SK-MEL-5 (cell line): Measurements from ENCODE around the gene CFAP299. TPM values are rescaled to one million over a fixed set of nuclear protein-coding genes. Genes with fewer than 3 reads are reported as not detected.
A peak's percentile ranks its signal among the peaks of the same experiment; 100 is the strongest.
"Not testable (repeated sequence)": the region's sequence is repeated elsewhere in the genome, so short reads cannot be mapped to it uniquely, and the experiment has no call there.

Experiments used
- DNase-seq: peaks from one replicate; pipeline ENCODE4 v3.0.0-alpha.2; 2016; ENCODE audit warnings: low read depth, low spot score
- in situ Hi-C: cut with HindIII; loops from 2 replicates; pipeline ENCODE4 v1.10.0; 2016; ENCODE audit warnings: low sequenced_read_pairs, high pct_unique_total_duplicates, low pct_unique_long_range_greater_than_20kb
- total RNA-seq: library from RNA; depleted of rRNA; stranded (reverse); fragments of >200 nt; shearing (Covaris generic); gene quantifications from 2 replicates; pipeline ENCODE4 v1.2.3, GENCODE V29; 2014

CFAP299 gene
- total RNA-seq, 1 experiment from 2014 or later = not detected

DNA sequence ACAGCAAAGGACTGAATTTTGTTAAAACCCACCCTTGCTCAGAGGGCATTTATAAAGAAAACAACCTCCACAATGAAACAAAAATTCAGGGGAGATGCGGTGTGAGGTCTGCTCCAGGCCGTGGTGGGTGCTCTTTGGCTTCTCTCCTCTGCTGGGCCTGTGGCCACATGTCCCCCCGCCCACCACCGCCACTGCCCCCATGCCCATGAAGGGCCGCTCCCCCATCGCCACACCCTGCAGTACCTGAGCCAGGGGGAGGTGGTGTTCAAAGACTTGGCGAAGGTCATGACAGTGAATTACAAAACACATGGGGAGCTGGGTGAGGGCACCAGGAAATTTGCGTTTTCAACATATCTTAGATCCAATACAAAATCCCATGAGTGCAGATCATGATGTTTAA, 14.2 kb upstream of the CFAP299 start:
- no peak for DNase-seq
- in situ Hi-C loops = no loop called here

DNA sequence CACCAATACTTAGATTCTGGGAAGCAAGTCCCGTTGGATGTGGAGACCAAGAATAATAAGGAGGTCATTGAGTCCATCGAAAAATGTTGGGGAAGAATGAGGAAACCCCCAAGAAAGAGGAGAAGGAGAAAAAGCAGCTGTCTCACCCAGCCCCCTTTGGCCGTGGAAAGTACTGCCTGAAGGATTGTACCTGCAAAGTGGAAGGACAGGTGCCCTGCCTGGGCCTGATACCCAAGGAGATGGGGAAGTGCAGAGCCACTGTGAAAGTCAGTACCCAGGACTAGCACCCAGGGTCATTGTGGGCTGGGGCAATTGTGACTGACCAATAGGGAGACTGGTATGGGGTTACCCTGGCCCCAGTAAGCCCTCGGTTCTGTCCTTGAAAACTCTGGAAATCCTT, 13.8 kb upstream of the CFAP299 start:
- DNase-seq = no peak
- in situ Hi-C loops = no loop called here

DNA sequence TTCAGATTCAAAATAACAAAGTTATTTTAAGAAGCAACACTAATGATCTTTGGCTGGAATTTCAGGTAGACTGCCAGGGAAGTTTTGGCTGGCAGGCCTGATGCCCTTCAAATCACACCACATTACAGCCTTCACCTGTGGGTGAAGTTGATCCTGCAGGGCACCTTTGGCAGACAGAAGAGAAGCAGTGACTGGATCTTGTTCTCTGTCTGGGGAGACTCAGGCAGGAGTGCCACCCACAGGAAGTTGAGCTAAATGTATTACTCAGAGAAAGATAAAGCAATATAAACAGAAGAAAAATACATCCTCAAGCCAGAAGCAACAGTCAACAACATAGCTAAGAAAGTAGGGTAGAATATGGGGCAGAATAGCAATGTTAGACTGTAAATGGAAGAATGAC, 12.8 kb upstream of the CFAP299 start:
- DNase-seq = peak; percentile 3
- in situ Hi-C loops = no loop called here

DNA sequence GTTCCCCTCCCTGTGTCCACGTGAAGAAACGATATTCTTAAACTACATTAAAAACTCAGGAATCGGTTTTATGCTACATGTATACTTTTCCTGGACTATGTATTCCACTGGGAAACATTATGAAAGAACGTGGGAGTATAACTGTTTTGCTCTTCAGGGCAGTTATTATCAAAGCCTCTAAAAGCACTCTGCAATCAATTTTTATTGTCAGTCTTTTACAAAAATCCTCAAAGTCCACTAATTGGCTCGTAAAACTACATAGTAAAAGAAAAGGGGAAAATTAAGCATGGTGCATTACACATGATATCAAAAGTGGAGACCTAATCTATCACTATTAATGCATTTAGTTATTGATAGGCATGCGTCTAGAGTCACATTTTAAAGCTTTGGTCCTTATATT, 11.4 kb upstream of the CFAP299 start:
- in situ Hi-C loops = no loop called here
- no peak for DNase-seq

DNA sequence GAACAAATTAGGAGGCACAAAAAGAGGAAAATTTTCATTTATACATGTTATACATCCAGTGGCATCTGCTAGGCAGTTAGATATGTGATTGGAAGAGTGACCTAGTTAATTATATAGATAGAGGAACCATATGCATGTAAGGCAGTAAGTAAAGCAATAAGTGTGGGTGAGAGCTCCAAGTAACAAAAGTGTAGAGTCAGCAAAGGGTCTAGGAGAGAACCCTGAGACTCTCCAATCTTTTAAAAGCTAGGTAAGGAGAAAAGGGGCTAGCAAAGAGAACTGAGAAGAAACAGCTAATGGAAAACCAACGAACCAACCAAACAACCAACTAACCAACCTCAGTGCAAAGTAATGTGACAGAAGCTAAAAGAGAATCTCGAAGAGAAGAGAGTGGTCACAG, 3.8 kb upstream of the CFAP299 start:
- in situ Hi-C loops = no loop called here
- DNase-seq = no peak

DNA sequence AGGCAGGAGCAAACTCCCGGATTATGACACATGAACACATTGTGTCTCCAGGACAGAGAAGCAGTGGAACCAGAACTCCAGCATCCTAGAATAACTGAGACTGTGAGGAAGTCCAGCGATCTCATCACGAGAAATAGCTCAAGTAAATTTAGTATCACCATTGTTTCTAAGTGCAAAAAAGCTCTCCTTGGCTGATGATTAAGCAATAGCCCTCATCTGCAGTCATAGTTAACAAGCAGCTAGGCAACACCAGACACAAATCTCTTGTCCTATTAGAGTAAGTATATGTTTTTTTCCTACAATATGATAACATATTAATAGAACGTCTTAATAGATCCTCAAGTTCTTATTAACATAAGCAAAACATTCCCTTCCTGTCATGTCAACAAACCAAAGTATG, 2.4 kb upstream of the CFAP299 start:
- in situ Hi-C loops = no loop called here

DNA sequence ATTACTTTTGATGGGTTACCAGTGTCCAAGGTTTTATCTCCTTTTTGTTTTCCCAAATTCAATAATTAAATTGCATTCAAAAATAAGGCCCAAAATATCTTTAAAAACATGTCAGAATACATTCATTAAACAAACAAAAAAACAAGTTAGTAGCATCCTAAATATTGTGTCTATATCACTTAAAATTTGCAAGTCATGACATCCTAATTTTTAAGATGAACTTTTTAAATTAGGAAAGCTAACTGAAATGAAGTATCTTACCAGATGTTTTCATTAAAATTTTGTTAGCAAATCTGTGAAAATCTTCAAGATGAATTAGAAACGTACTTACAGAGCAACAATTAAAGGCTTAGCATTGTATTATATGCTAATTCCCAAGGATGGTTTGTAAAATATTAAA, 962 bp upstream of the CFAP299 start:
- no peak for DNase-seq
- in situ Hi-C loops = no loop called here

More for the DNA sequence above, 2.4 kb upstream of the CFAP299 start:
- no peak for DNase-seq

DNA sequence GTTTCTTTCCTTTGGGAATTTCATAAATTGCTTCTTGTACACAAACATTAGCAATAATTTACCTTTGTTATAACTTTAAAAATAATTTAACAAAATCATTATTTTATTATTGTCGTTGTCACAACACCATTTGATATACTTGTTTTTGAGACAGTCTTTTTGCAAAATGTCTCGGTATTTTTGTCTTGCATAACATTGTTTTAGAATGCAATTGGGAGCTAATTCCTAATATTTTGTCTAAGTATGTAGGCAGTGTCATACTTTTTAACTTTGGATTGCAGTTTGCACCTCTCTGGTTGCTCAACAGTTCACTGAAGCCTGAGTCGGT, 340 bp upstream of the CFAP299 start:
- in situ Hi-C loops = no loop called here
- no peak for DNase-seq

DNA sequence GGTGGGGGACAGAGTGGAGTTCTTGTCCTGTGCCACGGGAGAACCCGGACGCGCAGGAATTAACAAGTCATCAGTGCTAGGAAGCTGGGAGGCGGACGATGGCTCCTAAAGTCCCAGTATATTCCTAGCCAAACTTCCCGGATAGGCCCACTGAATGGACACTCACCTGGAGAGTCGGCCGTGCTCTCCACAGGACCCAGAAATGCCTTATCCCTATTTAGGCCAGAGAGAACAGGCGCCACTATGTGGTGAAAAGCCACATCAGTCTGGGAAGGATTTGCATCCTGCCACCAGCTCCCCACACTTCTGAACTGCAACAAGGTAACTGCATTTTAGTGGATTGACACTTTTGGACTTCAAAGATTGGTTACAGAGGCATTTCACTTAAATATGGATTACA, 1.1 kb downstream of the CFAP299 start:
- in situ Hi-C loops = no loop called here
- peak; percentile 2 for DNase-seq

DNA sequence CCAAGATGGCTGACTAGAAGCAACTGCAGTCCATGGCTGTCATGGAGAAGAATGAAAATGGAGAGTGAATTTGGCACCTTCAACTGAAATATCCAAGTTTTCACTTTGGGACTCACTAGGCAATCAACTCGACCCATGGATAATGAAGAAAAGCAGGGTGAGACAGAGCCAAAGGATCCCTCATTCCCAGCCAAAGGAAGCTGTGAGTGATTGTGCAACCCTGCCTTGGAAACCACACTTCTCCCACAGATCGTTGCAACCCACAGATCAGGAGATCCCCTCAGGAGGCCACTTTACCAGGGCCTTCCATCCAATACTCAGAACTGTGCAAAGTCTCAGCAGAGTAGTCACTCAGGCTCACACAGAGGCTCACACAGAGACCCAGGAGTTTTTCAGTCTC, 4.5 kb downstream of the CFAP299 start:
- in situ Hi-C loops = no loop called here
- DNase-seq = no peak

DNA sequence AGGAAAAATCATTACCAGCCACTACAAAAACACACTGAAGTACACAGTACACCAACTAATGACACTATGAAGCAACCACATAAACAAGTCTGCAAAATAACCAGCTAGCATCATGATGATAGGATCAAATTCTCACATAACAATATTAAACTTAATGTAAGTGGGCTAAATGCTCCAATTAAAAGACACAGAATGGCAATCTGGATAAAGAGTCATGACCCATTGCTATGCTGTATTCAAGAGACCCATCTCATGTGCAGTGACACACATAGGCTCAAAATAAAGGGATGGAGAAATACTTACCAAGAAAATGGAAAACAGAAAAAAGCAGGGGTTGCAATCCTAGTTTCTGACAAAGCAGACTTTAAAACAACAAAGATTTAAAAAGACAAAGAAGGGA, 7.2 kb downstream of the CFAP299 start:
- DNase-seq, in situ Hi-C loops: not testable (repeated sequence)

DNA sequence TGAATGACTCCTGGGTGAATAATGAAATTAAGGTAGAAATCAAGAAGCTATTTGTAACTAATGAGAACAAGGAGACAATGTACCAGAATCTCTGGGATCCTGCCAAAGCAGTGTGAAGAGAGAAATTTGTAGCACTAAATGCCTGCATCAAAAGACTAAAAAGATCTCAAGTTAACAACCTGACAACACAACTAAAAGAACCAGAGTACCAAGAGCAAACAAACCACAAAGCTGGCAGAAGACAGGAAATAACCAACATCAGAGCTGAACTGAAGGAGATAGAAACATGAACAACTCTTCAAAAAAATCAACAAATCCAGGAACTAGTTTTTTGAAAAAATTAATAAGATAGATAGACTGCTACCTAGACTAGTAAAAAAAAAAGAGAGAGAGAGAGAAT, 8.4 kb downstream of the CFAP299 start:
- in situ Hi-C loops = no loop called here
- DNase-seq = no peak

DNA sequence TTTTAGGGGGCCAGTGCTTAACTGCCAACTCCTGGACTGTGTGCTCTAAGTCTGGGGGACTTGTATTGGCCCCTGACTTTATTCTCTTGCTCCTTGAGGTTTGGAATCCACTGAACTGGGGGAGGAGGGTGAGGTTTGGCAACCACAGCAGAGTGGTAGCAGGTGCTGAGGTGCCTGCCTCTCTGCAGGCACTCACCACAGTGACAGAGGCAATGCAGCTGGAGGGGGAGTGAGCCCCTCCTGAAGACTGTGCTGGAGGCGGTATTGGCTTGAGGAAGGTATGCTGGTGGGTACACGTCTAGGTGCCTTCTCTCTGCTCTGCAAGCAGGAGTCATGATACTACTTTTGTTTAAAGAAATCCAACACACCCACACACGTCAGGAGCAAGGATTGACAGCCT, 24.6 kb downstream of the CFAP299 start:
- in situ Hi-C loops = no loop called here
- no peak for DNase-seq

DNA sequence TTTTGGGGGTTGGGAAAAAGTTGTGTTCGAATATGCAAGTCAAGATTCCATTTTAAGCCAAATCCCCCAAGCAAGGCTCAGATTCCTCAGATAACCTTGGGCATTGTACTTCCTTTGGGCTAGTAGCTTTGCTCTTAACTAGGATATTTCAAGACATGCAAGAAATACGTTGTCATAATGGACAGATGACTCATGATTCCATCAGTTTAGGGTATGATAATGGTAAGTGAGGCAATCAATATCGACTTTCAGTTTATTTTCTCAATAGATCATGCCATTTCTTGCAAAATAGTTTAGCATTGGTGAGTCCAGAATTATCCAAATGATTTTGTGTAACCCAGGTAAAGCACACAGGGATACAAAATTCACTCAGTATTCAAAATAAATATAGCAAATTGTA, 25.4 kb downstream of the CFAP299 start:
- in situ Hi-C loops = no loop called here
- DNase-seq = no peak

DNA sequence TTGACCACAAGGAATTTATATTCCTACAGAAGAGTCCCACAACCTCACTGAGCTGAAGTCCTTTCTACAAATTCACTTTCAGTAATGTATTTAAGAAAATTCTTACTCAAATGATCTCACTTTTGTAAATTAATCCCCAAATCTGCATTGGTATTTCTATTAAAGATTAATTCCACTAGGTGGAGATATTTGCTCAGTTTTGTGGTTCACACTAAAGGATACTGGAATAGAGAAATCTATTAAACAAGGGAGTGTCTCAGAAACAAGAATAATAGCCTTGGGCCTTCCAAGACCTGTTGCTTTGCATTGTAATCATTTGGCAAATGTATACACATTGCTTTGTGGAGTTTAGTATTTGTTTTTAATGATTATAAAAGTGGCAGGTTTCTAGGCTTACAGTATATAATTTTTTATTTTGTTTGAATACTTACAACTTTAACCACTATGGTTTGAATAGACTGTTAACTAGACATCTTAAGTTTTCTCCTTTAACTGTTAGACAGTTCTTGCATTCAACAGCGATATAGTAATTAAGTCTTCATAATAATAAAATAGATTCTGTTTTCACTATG, 25.9 kb downstream of the CFAP299 start:
- in situ Hi-C loops = no loop called here
- peak; percentile 42 for DNase-seq

DNA sequence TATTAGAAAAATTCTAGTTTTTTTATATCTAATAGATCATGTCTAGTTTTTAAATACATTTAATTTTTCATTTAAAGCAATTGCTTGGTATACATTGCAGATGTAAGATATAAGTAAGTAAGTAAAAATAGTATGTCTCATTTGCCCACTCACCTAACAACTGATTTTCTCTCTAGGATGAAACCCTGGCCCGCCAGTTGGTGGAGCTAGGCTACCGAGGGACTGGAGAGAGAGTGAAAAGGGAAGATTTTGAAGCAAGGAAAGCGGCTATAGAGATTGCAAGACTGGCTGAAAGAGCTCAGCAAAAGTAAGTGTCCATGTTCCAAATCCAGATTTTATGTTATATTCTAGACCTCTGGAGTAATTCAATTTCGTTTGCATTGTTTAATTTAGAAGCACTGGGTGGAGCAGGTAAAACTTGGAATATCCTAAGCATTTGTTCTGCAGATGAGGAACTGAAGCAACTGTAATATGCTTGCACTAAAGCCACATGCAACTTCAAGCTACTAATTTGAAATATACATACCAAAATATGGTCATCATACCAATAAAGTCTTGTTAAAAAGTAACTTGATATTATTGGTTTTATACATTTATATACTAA, 27.1 kb downstream of the CFAP299 start:
- in situ Hi-C loops = no loop called here
- peak; percentile 50 for DNase-seq

DNA sequence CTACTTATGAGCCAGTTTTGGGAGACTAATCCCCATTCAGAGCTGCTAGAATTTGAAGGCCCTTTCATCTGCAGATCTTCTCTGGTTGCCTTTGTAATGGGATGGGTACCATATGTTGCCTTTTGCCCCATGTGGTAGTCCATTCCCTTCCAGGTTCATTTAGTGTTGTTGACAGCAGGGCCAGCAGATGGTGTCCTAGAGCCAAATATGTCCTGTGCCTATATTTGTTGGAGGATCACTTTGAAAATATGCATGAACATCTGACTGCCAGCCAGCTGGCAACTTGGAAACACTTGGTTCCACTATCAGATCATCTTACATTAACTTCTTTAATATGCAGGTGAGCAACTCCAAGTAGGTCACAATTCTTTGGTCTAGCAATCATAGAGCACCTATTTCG, 30.4 kb downstream of the CFAP299 start:
- peak; percentile 67 for DNase-seq
- in situ Hi-C loops = no loop called here

DNA sequence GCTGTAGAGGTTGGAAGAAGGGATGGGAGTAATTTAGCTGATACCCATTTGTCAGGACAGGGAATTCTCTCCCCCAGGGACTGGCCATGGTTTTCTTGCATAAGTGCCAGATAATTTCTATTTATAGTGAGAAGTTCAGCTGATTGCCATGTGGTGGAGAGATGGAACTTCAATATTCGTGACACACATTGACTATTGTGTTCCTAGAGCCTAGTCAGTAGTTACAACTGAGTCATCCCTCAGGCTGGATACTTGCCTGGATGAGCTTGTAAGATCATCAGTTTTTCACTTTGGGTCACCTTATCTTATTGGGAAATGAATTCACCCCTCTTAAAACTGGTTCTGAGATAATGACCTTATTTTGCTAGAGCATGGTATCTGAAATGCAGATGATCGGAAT, 32.2 kb downstream of the CFAP299 start:
- DNase-seq = no peak
- in situ Hi-C loops = no loop called here

DNA sequence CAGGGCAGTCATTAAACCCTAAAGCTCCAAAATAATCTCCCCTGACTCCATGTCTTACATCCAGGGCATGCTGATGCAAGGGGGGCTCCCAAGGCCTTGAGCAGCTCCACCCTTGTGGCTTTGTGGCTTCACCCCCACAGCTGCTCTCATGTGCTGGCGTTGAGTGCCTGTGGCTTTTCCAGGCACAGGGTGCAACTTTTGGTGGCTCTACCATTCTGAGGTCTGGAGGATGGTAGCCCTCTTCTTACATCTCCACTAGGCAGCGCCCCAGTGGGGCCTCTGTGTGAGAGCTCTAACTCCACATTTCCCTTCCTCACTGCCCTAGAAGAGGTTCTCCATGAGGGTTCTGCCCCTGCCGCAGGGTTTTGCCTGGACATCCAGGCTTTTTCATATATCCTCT, 35.1 kb downstream of the CFAP299 start:
- in situ Hi-C loops = no loop called here
- no peak for DNase-seq

DNA sequence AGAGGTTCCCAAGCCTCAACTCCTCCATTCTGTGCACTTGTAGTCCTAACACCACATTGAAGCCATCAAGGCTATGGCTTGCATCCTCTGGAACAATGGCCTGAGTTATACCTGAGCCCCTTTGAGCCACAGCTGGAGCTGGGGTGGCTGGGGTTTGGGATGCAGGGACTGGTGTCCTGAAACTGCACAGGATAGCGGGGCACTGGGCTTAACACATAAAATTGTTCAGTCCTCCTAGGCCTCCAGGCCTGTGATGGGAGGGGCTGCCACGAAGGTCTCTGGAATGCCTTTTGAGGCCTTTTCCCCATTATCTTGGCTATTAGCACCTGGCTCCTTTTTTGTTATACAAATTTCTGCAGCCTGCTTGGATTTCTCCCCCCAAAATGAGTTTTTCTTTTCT, 35.5 kb downstream of the CFAP299 start:
- in situ Hi-C loops = no loop called here
- DNase-seq = no peak
